ENCODE results near the gene C1orf105. TPM values are rescaled to one million over a fixed set of nuclear protein-coding genes. Genes with fewer than 3 reads are reported as not detected.

C1orf105 gene
- total RNA-seq, 2 experiments from 2014 or later, result not detected

GRCh38 chr1:172447641-172448040 lies 27.2 kb downstream of the C1orf105 start:
- intact Hi-C loops (cut with DNase I, micrococcal nuclease), result loop anchor here in 1 of 2 experiments (5.0 kb wide), 1 partner anchor 140 kb away; no protein-coding TSS in a partner anchor
- DNase-seq, result no peak
- Mint-ChIP-seq H3K4me1 (peaks cover 28% of the 10 kb centered on the region), H3K4me3 (no peak overlapping the region), H3K27me3 (no peaks in the 10 kb centered on the region), H3K9me3 (ENCODE audit: low read depth) (no peaks in the 10 kb centered on the region), H3K36me3 (ENCODE audit: low read depth) (peaks cover under 1% of the 10 kb centered on the region), H3K27ac (no peak overlapping the region)
- ChIA-PET CTCF (no interaction called here), POLR2A (no interaction called here)
- ATAC-seq, result no peak

- Mint-ChIP-seq H3K4me3 (no peak overlapping the region), H3K36me3 (ENCODE audit: low read depth) (no peaks in the 10 kb centered on the region), H3K9me3 (ENCODE audit: low read depth) (no peaks in the 10 kb centered on the region), H3K4me1 (peaks cover 28% of the 10 kb centered on the region), H3K27me3 (no peaks in the 10 kb centered on the region), H3K27ac (no peak overlapping the region)
- intact Hi-C loops (cut with DNase I, micrococcal nuclease), result loop anchor here in 1 of 2 experiments (5.0 kb wide), 1 partner anchor 138 kb away; no protein-coding TSS in a partner anchor
- ChIA-PET CTCF (interaction anchor here (0.6 to 1.9 kb wide), 3 partner anchors 20 to 51 kb away, joined by 3 to 5 read pairs (median 4); no protein-coding TSS in a partner anchor), POLR2A (no interaction called here)
- DNase-seq (peak; percentile 31), ATAC-seq (peak; percentile 24)
Measured at GRCh38 chr1:172448995-172449584, 28.6 kb downstream of the C1orf105 start.

GRCh38 chr1:172449585-172450523 lies 29.4 kb downstream of the C1orf105 start:
- POLR2A ChIA-PET, result no interaction called here
- Mint-ChIP-seq H3K36me3 (ENCODE audit: low read depth) (no peaks in the 10 kb centered on the region), H3K9me3 (ENCODE audit: low read depth) (no peaks in the 10 kb centered on the region), H3K27ac (no peak overlapping the region), H3K4me3 (no peak overlapping the region), H3K4me1 (peaks cover 23% of the 10 kb centered on the region), H3K27me3 (no peaks in the 10 kb centered on the region)
- intact Hi-C loops (cut with DNase I, micrococcal nuclease), result loop anchor here (1.0 to 5.0 kb wide), 6 partner anchors 62 to 279 kb away; partner anchors contain the start of gene SUCO (in 1 of the 2)
- CTCF ChIA-PET, result interaction anchor here (0.6 to 2.6 kb wide), 19 partner anchors 13 to 464 kb away, joined by 3 to 16 read pairs (median 4); no protein-coding TSS in a partner anchor
- DNase-seq, result peak; percentile 57
- ATAC-seq, result peak; percentile 78

GRCh38 chr1:172450524-172450885 lies 30.0 kb downstream of the C1orf105 start:
- ATAC-seq (no peak), DNase-seq (no peak)
- H3K4me1 Mint-ChIP-seq, result peaks cover 23% of the 10 kb centered on the region
- H3K27me3 Mint-ChIP-seq, result no peaks in the 10 kb centered on the region
- H3K27ac Mint-ChIP-seq, result no peak overlapping the region
- no peaks in the 10 kb centered on the region for H3K36me3 Mint-ChIP-seq (ENCODE audit: low read depth)
- ChIA-PET CTCF (interaction anchor here (0.6 to 2.6 kb wide), 20 partner anchors 8 to 465 kb away, joined by 3 to 16 read pairs (median 4); partner anchors contain the start of gene C1orf105), POLR2A (no interaction called here)
- no peaks in the 10 kb centered on the region for H3K9me3 Mint-ChIP-seq (ENCODE audit: low read depth)
- no peak overlapping the region for H3K4me3 Mint-ChIP-seq
- intact Hi-C loops (cut with DNase I, micrococcal nuclease), result loop anchor here (1.0 to 5.0 kb wide), 5 partner anchors 62 to 278 kb away; partner anchors contain the start of gene SUCO (in 1 of the 2)

- POLR2A ChIA-PET, result no interaction called here
- intact Hi-C loops (cut with DNase I, micrococcal nuclease), result loop anchor here in 1 of 2 experiments (2.0 to 5.0 kb wide), 3 partner anchors 61 to 278 kb away; partner anchors contain the start of gene SUCO
- no peak overlapping the region for H3K4me3 Mint-ChIP-seq
Measured at GRCh38 chr1:172451002-172451443, 30.5 kb downstream of the C1orf105 start.

GRCh38 chr1:172452536-172453152 lies 32.2 kb downstream of the C1orf105 start:
- H3K9me3 Mint-ChIP-seq (ENCODE audit: low read depth), result no peaks in the 10 kb centered on the region
- ATAC-seq (no peak), DNase-seq (no peak)
- H3K36me3 Mint-ChIP-seq (ENCODE audit: low read depth), result no peaks in the 10 kb centered on the region
- H3K27ac Mint-ChIP-seq, result no peak overlapping the region
- H3K4me1 Mint-ChIP-seq, result peaks cover 23% of the 10 kb centered on the region
- ChIA-PET CTCF (interaction anchor here (1.0 to 2.6 kb wide), 2 partner anchors 20 to 450 kb away, joined by 4 to 12 read pairs; no protein-coding TSS in a partner anchor), POLR2A (no interaction called here)
- H3K4me3 Mint-ChIP-seq, result no peak overlapping the region
- peaks cover 3% of the 10 kb centered on the region for H3K27me3 Mint-ChIP-seq
- intact Hi-C loops (cut with DNase I, micrococcal nuclease), result loop anchor here in 1 of 2 experiments (5.0 kb wide), 1 partner anchor 60 kb away; no protein-coding TSS in a partner anchor

More at GRCh38 chr1:172451002-172451443, 30.5 kb downstream of the C1orf105 start:
- DNase-seq (no peak), ATAC-seq (peak; percentile 71)
- CTCF ChIA-PET, result interaction anchor here (0.9 to 2.6 kb wide), 19 partner anchors 9 to 465 kb away, joined by 3 to 16 read pairs (median 4); partner anchors contain the start of gene C1orf105
- no peak overlapping the region for H3K27ac Mint-ChIP-seq
- no peaks in the 10 kb centered on the region for H3K36me3 Mint-ChIP-seq (ENCODE audit: low read depth)
- H3K4me1 Mint-ChIP-seq, result peaks cover 23% of the 10 kb centered on the region
- peaks cover under 1% of the 10 kb centered on the region for H3K27me3 Mint-ChIP-seq
- no peaks in the 10 kb centered on the region for H3K9me3 Mint-ChIP-seq (ENCODE audit: low read depth)

GRCh38 chr1:172453153-172453545 lies 32.7 kb downstream of the C1orf105 start:
- ATAC-seq, result no peak
- ChIA-PET CTCF (interaction anchor here (0.9 to 2.0 kb wide), 3 partner anchors 9 to 430 kb away, joined by 3 to 6 read pairs (median 4); partner anchors contain the start of gene PIGC), POLR2A (no interaction called here)
- DNase-seq, result no peak
- Mint-ChIP-seq H3K27me3 (peaks cover 3% of the 10 kb centered on the region), H3K27ac (no peak overlapping the region), H3K4me3 (no peak overlapping the region), H3K9me3 (ENCODE audit: low read depth) (no peaks in the 10 kb centered on the region), H3K36me3 (ENCODE audit: low read depth) (no peaks in the 10 kb centered on the region), H3K4me1 (peaks cover 23% of the 10 kb centered on the region)
- intact Hi-C loops (cut with DNase I, micrococcal nuclease), result loop anchor here in 1 of 2 experiments (5.0 kb wide), 1 partner anchor 59 kb away; no protein-coding TSS in a partner anchor

- H3K4me1 Mint-ChIP-seq, result peaks cover 23% of the 10 kb centered on the region
- ChIA-PET CTCF (interaction anchor here (0.9 to 2.0 kb wide), 4 partner anchors 9 to 431 kb away, joined by 3 to 6 read pairs (median 3); partner anchors contain the start of gene PIGC), POLR2A (no interaction called here)
- no peak overlapping the region for H3K27ac Mint-ChIP-seq
- no peak for ATAC-seq
- intact Hi-C loops (cut with DNase I, micrococcal nuclease), result loop anchor here in 1 of 2 experiments (5.0 kb wide), 1 partner anchor 59 kb away; no protein-coding TSS in a partner anchor
- H3K9me3 Mint-ChIP-seq (ENCODE audit: low read depth), result no peaks in the 10 kb centered on the region
- peaks cover 3% of the 10 kb centered on the region for H3K27me3 Mint-ChIP-seq
- H3K36me3 Mint-ChIP-seq (ENCODE audit: low read depth), result no peaks in the 10 kb centered on the region
- no peak overlapping the region for H3K4me3 Mint-ChIP-seq
- DNase-seq, result no peak
Measured at GRCh38 chr1:172453607-172454006, 33.1 kb downstream of the C1orf105 start.

GRCh38 chr1:172455451-172455850 lies 35.0 kb downstream of the C1orf105 start:
- ChIA-PET POLR2A (no interaction called here), CTCF (no interaction called here)
- intact Hi-C loops (cut with DNase I, micrococcal nuclease), result no loop called here
- Mint-ChIP-seq H3K4me3 (no peak overlapping the region), H3K27me3 (peaks cover 3% of the 10 kb centered on the region), H3K27ac (no peak overlapping the region), H3K4me1 (peaks cover 14% of the 10 kb centered on the region), H3K36me3 (ENCODE audit: low read depth) (no peaks in the 10 kb centered on the region), H3K9me3 (ENCODE audit: low read depth) (no peaks in the 10 kb centered on the region)
- DNase-seq (no peak), ATAC-seq (no peak)

GRCh38 chr1:172456344-172456769 lies 35.9 kb downstream of the C1orf105 start:
- ChIA-PET CTCF (interaction anchor here (0.6 to 0.9 kb wide), 3 partner anchors 10 to 810 kb away, joined by 3 read pairs; no protein-coding TSS in a partner anchor), POLR2A (no interaction called here)
- Mint-ChIP-seq H3K27me3 (peaks cover 3% of the 10 kb centered on the region), H3K9me3 (ENCODE audit: low read depth) (no peaks in the 10 kb centered on the region), H3K4me3 (no peak overlapping the region), H3K4me1 (peaks cover 5% of the 10 kb centered on the region), H3K36me3 (ENCODE audit: low read depth) (no peaks in the 10 kb centered on the region), H3K27ac (no peak overlapping the region)
- intact Hi-C loops (cut with DNase I, micrococcal nuclease), result no loop called here
- ATAC-seq (no peak), DNase-seq (no peak)
